HG03432 (cell line): Measurements from ENCODE around the gene CCL14.
"Not testable (repeated sequence)": the region's sequence is repeated elsewhere in the genome, so short reads cannot be mapped to it uniquely, and the experiment has no call there.

Experiments used
- ATAC-seq: cut with Tn5 transposase; IDR thresholded peaks from one replicate; pipeline ENCODE4 v1.9.1; 2021; ENCODE audit warnings: mild to moderate bottlenecking, moderate library complexity; ENCODE audit not compliant: unreplicated experiment

CCL14 gene

GRCh38 chr17:35995346-35995745, 8.8 kb upstream of the CCL14 start:
- ATAC-seq: not testable (repeated sequence)

- no peak for ATAC-seq
Observed at GRCh38 chr17:35991075-35991474, 4.5 kb upstream of the CCL14 start.

- no peak for ATAC-seq
Observed at GRCh38 chr17:35988164-35988563, 1.6 kb upstream of the CCL14 start.

- ATAC-seq: no peak
Observed at GRCh38 chr17:35984140-35984539, 2.4 kb downstream of the CCL14 start.

- ATAC-seq: no peak
Observed at GRCh38 chr17:35982409-35983191, 3.9 kb downstream of the CCL14 start.

- no peak for ATAC-seq
Observed at GRCh38 chr17:35981908-35982330, 4.6 kb downstream of the CCL14 start.

- ATAC-seq: no peak
Observed at GRCh38 chr17:35981246-35981645, 5.3 kb downstream of the CCL14 start, which contains the start of gene CCL16. CCL16 (minus strand) TSS chr17:35981497; CDS start chr17:35981420, 77 bp downstream.

GRCh38 chr17:35978346-35978745, 8.2 kb downstream of the CCL14 start:
- no peak for ATAC-seq

GRCh38 chr17:35977509-35977908, 9.0 kb downstream of the CCL14 start:
- ATAC-seq: no peak

GRCh38 chr17:35973333-35974260, 12.9 kb downstream of the CCL14 start:
- no peak for ATAC-seq

- no peak for ATAC-seq
Observed at GRCh38 chr17:35972945-35973332, 13.6 kb downstream of the CCL14 start.

GRCh38 chr17:35972535-35972934, 14.0 kb downstream of the CCL14 start:
- ATAC-seq: no peak

- no peak for ATAC-seq
Observed at GRCh38 chr17:35972066-35972465, 14.5 kb downstream of the CCL14 start.

- no peak for ATAC-seq
Observed at GRCh38 chr17:35969558-35970380, 16.8 kb downstream of the CCL14 start.

- ATAC-seq: no peak
Observed at GRCh38 chr17:35968520-35969054, 17.9 kb downstream of the CCL14 start.

GRCh38 chr17:35965272-35965671, 21.3 kb downstream of the CCL14 start:
- no peak for ATAC-seq

GRCh38 chr17:35963663-35964062, 22.9 kb downstream of the CCL14 start:
- no peak for ATAC-seq

GRCh38 chr17:35953720-35954119, 32.8 kb downstream of the CCL14 start:
- ATAC-seq: no peak

- ATAC-seq: no peak
Observed at GRCh38 chr17:35949401-35949800, 37.1 kb downstream of the CCL14 start.

GRCh38 chr17:35948092-35948491, 38.4 kb downstream of the CCL14 start:
- ATAC-seq: no peak

GRCh38 chr17:35947156-35947585, 39.4 kb downstream of the CCL14 start:
- no peak for ATAC-seq
